Subcutaneous adipose tissue (tissue), 4 donors: Measurements from ENCODE around the gene RUNX2. TPM values are rescaled to one million over a fixed set of nuclear protein-coding genes. Genes with fewer than 3 reads are reported as not detected.

ENCODE experiments used
- CTCF ChIP-seq: fragments of 450-650 bp; IDR thresholded peaks from one replicate; pipeline ENCODE4 v1.5.1; 2016; ENCODE audit warnings: low read depth, mild to moderate bottlenecking, control low read depth, antibody characterized with exemption, moderate library complexity
- total RNA-seq, 4 donors: library from RNA; depleted of rRNA; stranded (reverse); fragments of >200 nt; gene quantifications; one replicate each; pipeline ENCODE4 v1.1.0, GENCODE V29; 2016

RUNX2 gene
- total RNA-seq, 4 donors from 2014 or later: 1.3 to 4.6 (median 2.6) TPM

DNA sequence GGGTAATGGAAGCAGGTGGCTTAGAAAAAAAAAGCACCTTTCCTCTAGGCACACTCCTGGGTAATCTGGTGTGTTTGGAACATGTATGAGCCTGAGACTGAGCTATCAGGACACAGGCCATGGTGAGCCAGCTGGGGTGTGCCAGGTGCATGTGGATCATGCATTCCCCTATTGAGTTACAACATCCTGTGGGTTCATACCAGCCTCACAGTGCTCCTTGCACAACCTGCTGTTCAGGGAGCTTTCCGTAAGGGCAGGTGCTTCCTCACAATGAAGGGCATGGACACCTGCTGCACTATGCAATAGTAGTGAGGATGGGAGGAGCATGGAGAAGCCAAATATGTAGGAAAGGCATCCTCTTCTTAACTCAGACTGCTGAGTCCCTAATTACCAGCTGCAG is 246.8 kb downstream of the RUNX2 start:
- no peak for TF ChIP-seq CTCF

- no peak for TF ChIP-seq CTCF
Measured at GRCh38 chr6:45576648-45577624, 248.8 kb downstream of the RUNX2 start.

GRCh38 chr6:45577836-45578504 is 249.8 kb downstream of the RUNX2 start:
- TF ChIP-seq CTCF: no peak

DNA sequence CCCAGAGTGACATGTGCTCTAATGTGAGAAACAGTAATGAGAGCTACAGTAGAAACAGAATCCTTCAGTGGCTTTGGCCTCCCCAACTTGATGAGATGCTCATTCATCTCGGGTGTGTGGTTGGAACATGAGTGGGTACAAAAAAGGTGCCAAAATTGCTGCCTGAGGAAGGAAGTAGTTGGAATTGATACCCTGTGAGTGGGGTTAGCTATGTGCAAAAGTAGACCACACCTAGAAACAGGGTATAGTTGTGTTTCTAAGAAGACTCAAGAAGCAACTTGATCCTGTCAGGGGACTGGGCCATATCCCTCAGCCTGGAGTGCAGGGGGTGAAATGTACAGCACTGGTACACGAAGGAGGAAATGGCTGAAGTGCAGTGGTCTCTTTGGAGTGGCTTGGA is 256.0 kb downstream of the RUNX2 start:
- TF ChIP-seq CTCF: no peak

DNA sequence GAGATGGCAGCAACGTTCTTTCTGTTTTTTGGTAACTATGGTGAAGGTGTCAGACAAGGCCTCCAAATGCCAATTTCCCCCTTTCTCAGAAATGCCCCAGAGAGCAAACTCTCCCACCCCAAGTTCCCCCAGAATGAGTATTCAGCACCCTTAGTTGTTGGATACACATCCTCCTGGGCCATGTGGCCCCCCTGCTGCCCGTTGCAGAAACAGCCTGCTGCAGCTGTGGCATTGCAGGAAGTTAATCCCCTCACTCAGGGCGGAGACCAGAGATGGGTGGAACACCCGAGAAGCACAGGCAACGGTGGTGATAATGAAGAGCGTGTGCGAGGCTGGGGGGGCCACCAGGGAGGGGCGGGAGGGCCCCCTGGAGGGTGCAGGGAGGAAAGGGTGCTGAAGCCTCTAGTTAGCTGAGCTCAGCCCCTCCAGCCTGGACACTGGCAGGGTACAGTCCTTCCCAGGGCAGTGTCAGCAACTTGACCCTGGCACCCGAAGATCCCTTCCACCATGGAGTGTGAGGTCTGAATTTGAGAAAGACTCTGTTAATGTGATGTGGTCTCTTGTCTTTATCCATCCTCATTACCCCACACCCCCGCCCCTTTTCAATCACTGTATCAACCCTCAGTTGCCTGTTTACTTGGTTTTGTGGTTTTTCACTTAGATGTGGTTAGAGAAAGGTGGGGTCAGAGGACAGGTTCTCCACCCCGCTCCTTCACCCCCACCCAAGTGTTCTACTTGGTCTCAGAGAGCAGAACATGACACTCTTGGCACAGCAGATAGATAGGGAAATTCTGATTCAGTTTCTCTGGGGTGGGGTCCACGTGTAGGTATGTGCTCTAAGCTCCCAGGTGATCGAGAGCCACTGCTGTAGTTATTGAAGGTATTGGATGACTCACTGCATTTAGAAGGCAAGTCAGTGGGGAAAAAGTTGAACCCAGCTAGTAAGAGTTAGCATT is 258.4 kb downstream of the RUNX2 start:
- no peak for TF ChIP-seq CTCF

- TF ChIP-seq CTCF: no peak
Measured at GRCh38 chr6:45587229-45588060, 259.3 kb downstream of the RUNX2 start.
